Liver (tissue), 3 donors: ENCODE results near the gene DPF3.

ENCODE experiments used
- CTCF ChIP-seq: fragments of 150-350 bp; IDR thresholded peaks from 2 replicates; pipeline ENCODE4 v1.5.1; 2017; ENCODE audit warnings: improper control_type of control experiment, low read depth, low read length; ENCODE audit not compliant: missing input control
- GABPA ChIP-seq, 2 donors: IDR thresholded peaks in 1 of 2; conservative IDR thresholded peaks in 1 of 2; 2 replicates each; pipeline ENCODE4 v1.6.1; 2016; ENCODE audit warnings: antibody characterized with exemption in 2 of 2, mild to moderate bottlenecking in 1 of 2, moderate library complexity in 1 of 2
- JUND ChIP-seq, 2 donors: IDR thresholded peaks; 2 replicates each; pipeline ENCODE4 v1.6.1; 2016; ENCODE audit warnings: antibody characterized with exemption in 2 of 2
- RAD21 ChIP-seq, 2 donors: IDR thresholded peaks; 2 replicates each; pipeline ENCODE4 v1.6.1; 2016; ENCODE audit warnings: antibody characterized with exemption in 2 of 2, mild to moderate bottlenecking in 2 of 2
- RXRA ChIP-seq, 2 donors: IDR thresholded peaks; 2 replicates each; pipeline ENCODE4 v1.6.1; 2017 to 2018; ENCODE audit warnings: antibody characterized with exemption in 2 of 2, mild to moderate bottlenecking in 1 of 2
- TAF1 ChIP-seq: conservative IDR thresholded peaks from 2 replicates; pipeline ENCODE4 v1.6.1; 2016; ENCODE audit warnings: antibody characterized with exemption, mild to moderate bottlenecking
- TF ChIP-seq, protein P1 (sequence below): IDR thresholded peaks from 2 replicates; pipeline ENCODE4 v1.6.1; 2016; ENCODE audit warnings: antibody characterized with exemption
- donor health status: healthy.
- donor health status: healthy.

GRCh38 chr14:72714094-72714493, 179.8 kb downstream of the DPF3 start:
- no peak for TF ChIP-seq CTCF
- TF ChIP-seq GABPA (IDR thresholded peaks at IDR 0.05 in 1 of 2, conservative IDR thresholded peaks at IDR 0.05 in 1 of 2), result no peak
- no peak for TF ChIP-seq JUND (IDR thresholded peaks at IDR 0.05)
- TF ChIP-seq, protein P1, sequence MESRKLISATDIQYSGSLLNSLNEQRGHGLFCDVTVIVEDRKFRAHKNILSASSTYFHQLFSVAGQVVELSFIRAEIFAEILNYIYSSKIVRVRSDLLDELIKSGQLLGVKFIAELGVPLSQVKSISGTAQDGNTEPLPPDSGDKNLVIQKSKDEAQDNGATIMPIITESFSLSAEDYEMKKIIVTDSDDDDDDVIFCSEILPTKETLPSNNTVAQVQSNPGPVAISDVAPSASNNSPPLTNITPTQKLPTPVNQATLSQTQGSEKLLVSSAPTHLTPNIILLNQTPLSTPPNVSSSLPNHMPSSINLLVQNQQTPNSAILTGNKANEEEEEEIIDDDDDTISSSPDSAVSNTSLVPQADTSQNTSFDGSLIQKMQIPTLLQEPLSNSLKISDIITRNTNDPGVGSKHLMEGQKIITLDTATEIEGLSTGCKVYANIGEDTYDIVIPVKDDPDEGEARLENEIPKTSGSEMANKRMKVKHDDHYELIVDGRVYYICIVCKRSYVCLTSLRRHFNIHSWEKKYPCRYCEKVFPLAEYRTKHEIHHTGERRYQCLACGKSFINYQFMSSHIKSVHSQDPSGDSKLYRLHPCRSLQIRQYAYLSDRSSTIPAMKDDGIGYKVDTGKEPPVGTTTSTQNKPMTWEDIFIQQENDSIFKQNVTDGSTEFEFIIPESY, result no peak
- no peak for TF ChIP-seq TAF1
- no peak for TF ChIP-seq RXRA (IDR thresholded peaks at IDR 0.05)
- no peak for TF ChIP-seq RAD21 (IDR thresholded peaks at IDR 0.05)
